Measurements from ENCODE around the gene FGB. TPM values are rescaled to one million over a fixed set of nuclear protein-coding genes. Genes with fewer than 3 reads are reported as not detected.

FGB gene
- total and polyA plus RNA-seq, 2 donors (not counting 3 experiments of a cell fraction or from before 2014, with no cell fraction given), result not detected

GRCh38 chr4:154529728-154530519, 32.9 kb upstream of the FGB start:
- POLR2A ChIA-PET, result no interaction called here
- H3K27ac ChIP-seq (ENCODE audit: insufficient read depth, low read depth, low read length), result no peak overlapping the region

GRCh38 chr4:154534296-154534695, 28.5 kb upstream of the FGB start:
- Histone ChIP-seq H3K9me3 (replicated peaks; ENCODE audit: control insufficient read depth, insufficient read depth, low read length) (no peaks in the 10 kb centered on the region), H4K20me1 (replicated peaks; ENCODE audit: control insufficient read depth, extremely low read depth, insufficient read depth, low read length) (no peaks in the 10 kb centered on the region), H3K9me1 (replicated peaks; ENCODE audit: control insufficient read depth, extremely low read depth, insufficient read depth, low read length) (no peaks in the 10 kb centered on the region), H3K9ac (replicated peaks; ENCODE audit: extremely low read depth, insufficient read depth, low read length) (no peak overlapping the region), H3K4me2 (ENCODE audit: insufficient read depth, low read length) (no peak overlapping the region), H3K27ac (ENCODE audit: insufficient read depth, low read depth, low read length) (no peak overlapping the region), H3K36me3 (ENCODE audit: control insufficient read depth in 2 of 2, extremely low read depth in 1 of 2, insufficient read depth in 2 of 2, low read length in 2 of 2) (peaks cover 6 to 10% of the 10 kb centered on the region in 2 experiments), H3K27me3 (ENCODE audit: control insufficient read depth in 2 of 2, insufficient read depth in 2 of 2, low read length in 2 of 2) (peaks cover 0 to 3% of the 10 kb centered on the region in 2 experiments), H3K4me3 (replicated peaks in 1 of 3; ENCODE audit: insufficient read depth in 1 of 3, low read depth in 1 of 3, low read length in 3 of 3) (no peak overlapping the region), H2AFZ (ENCODE audit: low read depth, low read length) (no peak overlapping the region), H3K4me1 (ENCODE audit: control insufficient read depth, extremely low read depth, insufficient read depth, low read length) (no peaks in the 10 kb centered on the region), H3K79me2 (ENCODE audit: control insufficient read depth, insufficient read depth, low read length) (no peaks in the 10 kb centered on the region)
- TF ChIP-seq CTCF (IDR thresholded peaks at IDR 0.05; ENCODE audit: extremely low read depth in 1 of 2, insufficient read depth in 1 of 2, low read depth in 1 of 2, low read length in 2 of 2) (no peak), MAX (IDR thresholded peaks at IDR 0.05; ENCODE audit: insufficient read depth, insufficient read length) (no peak), EZH2 (IDR thresholded peaks at IDR 0.05; ENCODE audit: borderline replicate concordance, low read depth, low read length, severe bottlenecking) (no peak), POLR2A (IDR thresholded peaks at IDR 0.05; ENCODE audit: low read depth, low read length) (no peak), MYC (IDR thresholded peaks at IDR 0.05; ENCODE audit: low read depth, low read length) (no peak), POLR2AphosphoS5 (IDR thresholded peaks at IDR 0.05; ENCODE audit: insufficient read depth, low read depth, low read length) (no peak), JUN (IDR thresholded peaks at IDR 0.05; ENCODE audit: borderline replicate concordance, insufficient read depth, insufficient read length, low read depth) (no peak), FOS (IDR thresholded peaks at IDR 0.05; ENCODE audit: borderline replicate concordance, insufficient read depth, low read length) (no peak), GATA2 (IDR thresholded peaks at IDR 0.05; ENCODE audit: insufficient read depth, insufficient read length, low read depth, low read length) (no peak)
- ChIA-PET CTCF (interaction anchor here (0.9 kb wide), 1 partner anchor 16 kb away, joined by 3 read pairs; no protein-coding TSS in a partner anchor), POLR2A (no interaction called here)
- no peak for DNase-seq (ENCODE audit: low read depth, low spot score)
- dilution Hi-C loops (cut with MboI; ENCODE audit: extremely low pct_ligation_motif_present, low sequenced_read_pairs), result no loop called here
- BruUV-seq (replicated peaks), result no TSS peak
- intact Hi-C loops (cut with micrococcal nuclease), result no loop called here
- FAIRE-seq, result no peak

More at GRCh38 chr4:154529728-154530519, 32.9 kb upstream of the FGB start:
- H3K4me2 ChIP-seq (ENCODE audit: insufficient read depth, low read length), result no peak overlapping the region
- no peak for DNase-seq (ENCODE audit: low read depth, low spot score)
- no TSS peak for BruUV-seq (replicated peaks)
- dilution Hi-C loops (cut with MboI; ENCODE audit: extremely low pct_ligation_motif_present, low sequenced_read_pairs), result no loop called here
- H4K20me1 ChIP-seq (replicated peaks; ENCODE audit: control insufficient read depth, extremely low read depth, insufficient read depth, low read length), result no peaks in the 10 kb centered on the region
- no peak overlapping the region for H3K4me3 ChIP-seq (replicated peaks in 1 of 3; ENCODE audit: insufficient read depth in 1 of 3, low read depth in 1 of 3, low read length in 3 of 3)
- no peak for TF ChIP-seq FOS (IDR thresholded peaks at IDR 0.05; ENCODE audit: borderline replicate concordance, insufficient read depth, low read length)
- H3K79me2 ChIP-seq (ENCODE audit: control insufficient read depth, insufficient read depth, low read length), result no peaks in the 10 kb centered on the region
- no peaks in the 10 kb centered on the region for H3K4me1 ChIP-seq (ENCODE audit: control insufficient read depth, extremely low read depth, insufficient read depth, low read length)
- H3K9me1 ChIP-seq (replicated peaks; ENCODE audit: control insufficient read depth, extremely low read depth, insufficient read depth, low read length), result no peaks in the 10 kb centered on the region
- H3K36me3 ChIP-seq (ENCODE audit: control insufficient read depth in 2 of 2, extremely low read depth in 1 of 2, insufficient read depth in 2 of 2, low read length in 2 of 2), result no peaks in the 10 kb centered on the region
- H3K9me3 ChIP-seq (replicated peaks; ENCODE audit: control insufficient read depth, insufficient read depth, low read length), result no peaks in the 10 kb centered on the region
- FAIRE-seq, result no peak
- no peak overlapping the region for H2AFZ ChIP-seq (ENCODE audit: low read depth, low read length)
- H3K9ac ChIP-seq (replicated peaks; ENCODE audit: extremely low read depth, insufficient read depth, low read length), result no peak overlapping the region
- CTCF ChIA-PET, result interaction anchor here (1.0 to 1.4 kb wide), 3 partner anchors 26 to 89 kb away, joined by 3 to 4 read pairs (median 3); no protein-coding TSS in a partner anchor
- intact Hi-C loops (cut with micrococcal nuclease), result no loop called here
- peaks cover 3 to 4% of the 10 kb centered on the region in 2 experiments for H3K27me3 ChIP-seq (ENCODE audit: control insufficient read depth in 2 of 2, insufficient read depth in 2 of 2, low read length in 2 of 2)

Data from endothelial cell of umbilical vein (primary cell).